HG03175 (cell line): ENCODE results near the gene PEX11A.

Source experiments
- ATAC-seq: cut with Tn5 transposase; IDR thresholded peaks from one replicate; pipeline ENCODE4 v1.9.1; 2021; ENCODE audit warnings: mild to moderate bottlenecking, moderate library complexity; ENCODE audit not compliant: unreplicated experiment

PEX11A gene

DNA sequence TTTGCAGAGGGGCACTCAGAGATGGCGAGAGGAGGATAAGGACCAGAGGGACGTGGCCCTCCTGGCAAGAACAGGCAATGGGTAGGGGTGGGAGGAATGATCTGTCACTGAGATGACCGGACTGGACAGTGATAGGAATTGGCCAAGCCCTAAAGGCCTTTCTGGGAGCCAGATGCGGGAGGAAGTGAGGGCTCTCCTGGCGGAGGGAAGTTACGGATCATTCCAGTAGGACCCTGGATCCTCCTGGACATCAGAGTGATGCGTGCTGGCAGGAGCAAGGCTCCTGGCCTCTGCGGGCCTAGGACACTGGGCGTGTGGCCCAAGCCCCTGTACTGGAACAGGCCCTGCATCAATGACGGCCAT is 58.7 kb downstream of the PEX11A start:
- no peak for ATAC-seq
